H9 (cell line): ENCODE measurements around the gene C5orf58. TPM values are rescaled to one million over a fixed set of nuclear protein-coding genes. Genes with fewer than 3 reads are reported as not detected.

Experiments
- DNase-seq: peaks from one replicate; pipeline ENCODE4 v3.0.0-alpha.2; 2017
- H2AFZ ChIP-seq: one replicate; pipeline ENCODE4 v1.6.1; 2013; ENCODE audit warnings: mild to moderate bottlenecking, low read length, control low read depth, moderate library complexity
- H2AK5ac ChIP-seq: 2 replicates; pipeline ENCODE4 v1.6.1; 2013; ENCODE audit warnings: low read length, control low read depth, mixed read lengths; ENCODE audit not compliant: insufficient read length
- H2BK120ac ChIP-seq: one replicate; pipeline ENCODE4 v1.6.1; 2013; ENCODE audit warnings: low read depth, mild to moderate bottlenecking, low read length, control low read depth, inconsistent platforms; ENCODE audit not compliant: poor library complexity, severe bottlenecking
- H2BK12ac ChIP-seq: 2 replicates; pipeline ENCODE4 v1.6.1; 2013; ENCODE audit warnings: low read length, control low read depth, mixed read lengths, low read depth; ENCODE audit not compliant: insufficient read length
- H2BK15ac ChIP-seq: 2 replicates; pipeline ENCODE4 v1.6.1; 2013; ENCODE audit warnings: low read depth, low read length, control low read depth
- H2BK20ac ChIP-seq: one replicate; pipeline ENCODE4 v1.6.1; 2013; ENCODE audit warnings: low read depth, mild to moderate bottlenecking, low read length, control low read depth, inconsistent platforms; ENCODE audit not compliant: poor library complexity, severe bottlenecking
- H2BK5ac ChIP-seq: 2 replicates; pipeline ENCODE4 v1.6.1; 2013; ENCODE audit warnings: low read length, control low read depth, mixed read lengths; ENCODE audit not compliant: insufficient read length
- H3K14ac ChIP-seq: 2 replicates; pipeline ENCODE4 v1.6.1; 2013; ENCODE audit warnings: low read length, control low read depth; ENCODE audit not compliant: insufficient read depth
- H3K18ac ChIP-seq: 2 replicates; pipeline ENCODE4 v1.6.1; 2013; ENCODE audit warnings: low read depth, mild to moderate bottlenecking, mixed read lengths, low read length, control low read depth; ENCODE audit not compliant: insufficient read length
- H3K23ac ChIP-seq: 2 replicates; pipeline ENCODE4 v1.6.1; 2013; ENCODE audit warnings: low read length, control low read depth, mixed read lengths, low read depth; ENCODE audit not compliant: insufficient read length
- H3K23me2 ChIP-seq: 2 replicates; pipeline ENCODE4 v1.6.1; 2013; ENCODE audit warnings: low read depth, mild to moderate bottlenecking, mixed read lengths, low read length, control low read depth; ENCODE audit not compliant: insufficient read length, poor library complexity, severe bottlenecking
- H3K27ac ChIP-seq: 2 replicates; pipeline ENCODE4 v1.5.1; 2013; ENCODE audit warnings: low read length, control low read depth, mixed read lengths, low read depth; ENCODE audit not compliant: insufficient read length
- H3K27me3 ChIP-seq: 2 replicates; pipeline ENCODE4 v1.6.1; 2013; ENCODE audit warnings: low read length, control low read depth, inconsistent platforms; ENCODE audit not compliant: insufficient read depth
- H3K4ac ChIP-seq: 2 replicates; pipeline ENCODE4 v1.6.1; 2013; ENCODE audit warnings: low read depth, mild to moderate bottlenecking, control low read depth, inconsistent platforms, low read length, moderate library complexity
- H3K4me1 ChIP-seq: 2 replicates; pipeline ENCODE4 v1.6.1; 2013; ENCODE audit warnings: low read length, control low read depth, inconsistent platforms; ENCODE audit not compliant: insufficient read depth
- H3K4me2 ChIP-seq: 2 replicates; pipeline ENCODE4 v1.6.1; 2013; ENCODE audit warnings: low read length, control low read depth, mixed read lengths; ENCODE audit not compliant: insufficient read length, insufficient read depth
- H3K56ac ChIP-seq: 2 replicates; pipeline ENCODE4 v1.6.1; 2013; ENCODE audit warnings: low read depth, mild to moderate bottlenecking, mixed read lengths, low read length, control low read depth; ENCODE audit not compliant: insufficient read length
- H3K79me1 ChIP-seq: 2 replicates; pipeline ENCODE4 v1.6.1; 2013; ENCODE audit warnings: low read depth, mild to moderate bottlenecking, moderate library complexity, low read length, control low read depth, inconsistent platforms; ENCODE audit not compliant: insufficient read depth, poor library complexity, severe bottlenecking
- H3K79me2 ChIP-seq: 2 replicates; pipeline ENCODE4 v1.6.1; 2013; ENCODE audit warnings: low read length, control low read depth, inconsistent platforms; ENCODE audit not compliant: insufficient read depth
- H3K9ac ChIP-seq: 2 replicates; pipeline ENCODE4 v1.6.1; 2013; ENCODE audit warnings: low read length, control low read depth, mixed read lengths; ENCODE audit not compliant: insufficient read length; ENCODE audit errors: extremely low read depth
- H3K9me3 ChIP-seq: one replicate; pipeline ENCODE4 v1.6.1; 2013; ENCODE audit warnings: low read depth, low read length, inconsistent platforms; ENCODE audit not compliant: control insufficient read depth
- H3T11ph ChIP-seq: one replicate; pipeline ENCODE4 v1.6.1; 2013; ENCODE audit warnings: mild to moderate bottlenecking, low read length, control low read depth, inconsistent platforms
- H4K20me1 ChIP-seq: one replicate; pipeline ENCODE4 v1.6.1; 2013; ENCODE audit not compliant: control insufficient read depth, insufficient read length, insufficient read depth
- H4K5ac ChIP-seq: 2 replicates; pipeline ENCODE4 v1.6.1; 2013; ENCODE audit warnings: low read depth, mild to moderate bottlenecking, mixed read lengths, low read length, control low read depth; ENCODE audit not compliant: insufficient read length
- H4K8ac ChIP-seq: replicated peaks from 2 replicates; pipeline ENCODE4 v1.6.1; 2013; ENCODE audit warnings: low read length, control low read depth, mixed read lengths, low read depth; ENCODE audit not compliant: insufficient read length
- H4K91ac ChIP-seq: 2 replicates; pipeline ENCODE4 v1.6.1; 2013; ENCODE audit warnings: low read depth, mild to moderate bottlenecking, moderate library complexity, mixed read lengths, low read length, control low read depth; ENCODE audit not compliant: insufficient read length
- H3K27ac Mint-ChIP-seq, 3 experiments: 2 replicates in 2 of 3; 3 replicates in 1 of 3; pipeline ENCODE4 v1.8.0; 2020 to 2021; ENCODE audit warnings: mixed read lengths in 3 of 3, mild to moderate bottlenecking in 1 of 3, moderate library complexity in 1 of 3
- H3K27me3 Mint-ChIP-seq: 2 replicates; pipeline ENCODE4 v1.8.0; 2021; ENCODE audit warnings: low read depth, mild to moderate bottlenecking, moderate library complexity, mixed read lengths
- H3K36me3 Mint-ChIP-seq, 3 experiments: 2 replicates in 2 of 3; 3 replicates in 1 of 3; pipeline ENCODE4 v1.8.0; 2020 to 2021; ENCODE audit warnings: low read depth in 3 of 3, mixed read lengths in 3 of 3; ENCODE audit not compliant: insufficient read depth in 1 of 3
- H3K4me1 Mint-ChIP-seq, 2 experiments: 2 replicates each; pipeline ENCODE4 v1.8.0; 2020; ENCODE audit warnings: mixed read lengths in 2 of 2
- H3K4me3 Mint-ChIP-seq, 2 experiments: 2 replicates in 1 of 2; 3 replicates in 1 of 2; pipeline ENCODE4 v1.8.0; 2020 to 2021; ENCODE audit warnings: mild to moderate bottlenecking in 2 of 2, mixed read lengths in 2 of 2, moderate library complexity in 1 of 2
- H3K9me3 Mint-ChIP-seq, 2 experiments: 2 replicates in 1 of 2; 3 replicates in 1 of 2; pipeline ENCODE4 v1.8.0; 2020; ENCODE audit warnings: mild to moderate bottlenecking in 2 of 2, mixed read lengths in 2 of 2, moderate library complexity in 1 of 2
- WGBS: extraction: QIAGEN DNeasy Blood & Tissue Kit; methylation state at CpG from one replicate; pipeline ENCODE4 v1.1.7; 2013; ENCODE audit warnings: missing lambda C conversion rate, low lambda C conversion rate, mixed read lengths; ENCODE audit not compliant: insufficient read length; ENCODE audit errors: extremely low coverage; 5-methylcytosine and 5-hydroxymethylcytosine counted together
- total RNA-seq: library from RNA; stranded (reverse); gene quantifications from 2 replicates; pipeline ENCODE4 v1.2.1, GENCODE V29; 2021
- TF ChIP-seq, protein P1 (sequence below): fragments of 200-600 bp; sonication (generic); conservative IDR thresholded peaks from 3 replicates; pipeline ENCODE4 v1.8.0; 2021; ENCODE audit warnings: antibody characterized with exemption, mild to moderate bottlenecking

The C5orf58 gene
- total RNA-seq, 1 experiment from 2014 or later: 0.90 TPM

GRCh38 chr5:170204202-170204601, 28.6 kb upstream of the C5orf58 start:
- Histone ChIP-seq H3K27me3 (no peaks in the 10 kb centered on the region), H3K23ac (no peak overlapping the region), H3K9me3 (no peaks in the 10 kb centered on the region), H4K20me1 (no peaks in the 10 kb centered on the region), H2BK12ac (no peak overlapping the region), H3K56ac (no peak overlapping the region), H3K14ac (no peak overlapping the region), H3T11ph (no peak overlapping the region), H2BK15ac (no peak overlapping the region), H3K4ac (no peak overlapping the region), H2AFZ (no peak overlapping the region), H4K5ac (no peak overlapping the region), H2BK5ac (no peak overlapping the region), H2BK120ac (no peak overlapping the region), H3K23me2 (no peaks in the 10 kb centered on the region), H3K27ac (no peak overlapping the region), H4K91ac (no peak overlapping the region), H3K18ac (no peak overlapping the region), H3K79me2 (no peaks in the 10 kb centered on the region), H2BK20ac (no peak overlapping the region), H2AK5ac (no peak overlapping the region), H3K4me1 (no peaks in the 10 kb centered on the region), H3K4me2 (no peak overlapping the region), H3K9ac (no peak overlapping the region), H4K8ac (no peak overlapping the region), H3K79me1 (no peaks in the 10 kb centered on the region)
- TF ChIP-seq, protein P1, sequence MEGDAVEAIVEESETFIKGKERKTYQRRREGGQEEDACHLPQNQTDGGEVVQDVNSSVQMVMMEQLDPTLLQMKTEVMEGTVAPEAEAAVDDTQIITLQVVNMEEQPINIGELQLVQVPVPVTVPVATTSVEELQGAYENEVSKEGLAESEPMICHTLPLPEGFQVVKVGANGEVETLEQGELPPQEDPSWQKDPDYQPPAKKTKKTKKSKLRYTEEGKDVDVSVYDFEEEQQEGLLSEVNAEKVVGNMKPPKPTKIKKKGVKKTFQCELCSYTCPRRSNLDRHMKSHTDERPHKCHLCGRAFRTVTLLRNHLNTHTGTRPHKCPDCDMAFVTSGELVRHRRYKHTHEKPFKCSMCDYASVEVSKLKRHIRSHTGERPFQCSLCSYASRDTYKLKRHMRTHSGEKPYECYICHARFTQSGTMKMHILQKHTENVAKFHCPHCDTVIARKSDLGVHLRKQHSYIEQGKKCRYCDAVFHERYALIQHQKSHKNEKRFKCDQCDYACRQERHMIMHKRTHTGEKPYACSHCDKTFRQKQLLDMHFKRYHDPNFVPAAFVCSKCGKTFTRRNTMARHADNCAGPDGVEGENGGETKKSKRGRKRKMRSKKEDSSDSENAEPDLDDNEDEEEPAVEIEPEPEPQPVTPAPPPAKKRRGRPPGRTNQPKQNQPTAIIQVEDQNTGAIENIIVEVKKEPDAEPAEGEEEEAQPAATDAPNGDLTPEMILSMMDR: no peak
- Mint-ChIP-seq H3K27me3 (peaks cover 12% of the 10 kb centered on the region), H3K36me3 (no peaks in the 10 kb centered on the region), H3K27ac (no peak overlapping the region), H3K4me3 (no peak overlapping the region), H3K9me3 (no peaks in the 10 kb centered on the region), H3K4me1 (peaks cover 0 to 6% of the 10 kb centered on the region in 2 experiments; a peak in 1 of 4 replicates)
- DNase-seq: no peak
- WGBS: no CpG with 5 or more reads among the region's 5 CpGs
